ENCODE data around the gene SSUH2.
"Not testable (repeated sequence)": the region's sequence is repeated elsewhere in the genome, so short reads cannot be mapped to it uniquely, and the experiment has no call there.

Gene SSUH2

GRCh38 chr3:8580434-8580833 lies 64.2 kb downstream of the SSUH2 start:
- DNase-seq (ENCODE audit: low spot score) = not testable (repeated sequence)

GRCh38 chr3:8579943-8580342 lies 64.7 kb downstream of the SSUH2 start:
- DNase-seq (ENCODE audit: low spot score) = no peak

- DNase-seq (ENCODE audit: low spot score) = no peak
Measured at GRCh38 chr3:8579096-8579495, 65.5 kb downstream of the SSUH2 start.

GRCh38 chr3:8578282-8578681 lies 66.3 kb downstream of the SSUH2 start:
- DNase-seq (ENCODE audit: low spot score) = no peak

- DNase-seq (ENCODE audit: low spot score) = no peak
Measured at GRCh38 chr3:8576841-8577571, 67.6 kb downstream of the SSUH2 start.

- no peak for DNase-seq (ENCODE audit: low spot score)
Measured at GRCh38 chr3:8576436-8576835, 68.2 kb downstream of the SSUH2 start.

GRCh38 chr3:8575364-8576104 lies 69.1 kb downstream of the SSUH2 start:
- no peak for DNase-seq (ENCODE audit: low spot score)

GRCh38 chr3:8574670-8575322 lies 69.8 kb downstream of the SSUH2 start:
- DNase-seq (ENCODE audit: low spot score) = no peak

GRCh38 chr3:8574040-8574669 lies 70.4 kb downstream of the SSUH2 start:
- DNase-seq (ENCODE audit: low spot score) = no peak

GRCh38 chr3:8573342-8573926 lies 71.2 kb downstream of the SSUH2 start:
- no peak for DNase-seq (ENCODE audit: low spot score)

GRCh38 chr3:8571256-8571655 lies 73.3 kb downstream of the SSUH2 start:
- no peak for DNase-seq (ENCODE audit: low spot score)

All from ecto neural progenitor cell (in vitro differentiated cells).